WI38 (cell line): Measurements from ENCODE around the gene OSMR.

Experiments
- H3K4me3 ChIP-seq: 2 replicates; pipeline ENCODE4 v1.5.1; 2011; ENCODE audit warnings: low read depth, mild to moderate bottlenecking, control low read depth, low read length
- CTCF ChIP-seq: IDR thresholded peaks from 2 replicates; pipeline ENCODE4 v1.5.1; 2012; ENCODE audit warnings: low read depth, mild to moderate bottlenecking, control low read depth, low read length

Gene OSMR

GRCh38 chr5:38968665-38969064, 122.9 kb downstream of the OSMR start:
- TF ChIP-seq CTCF, result no peak
- H3K4me3 ChIP-seq, result no peak overlapping the region

- no peak overlapping the region for H3K4me3 ChIP-seq
- no peak for TF ChIP-seq CTCF
Measured at GRCh38 chr5:38978036-38978435, 132.2 kb downstream of the OSMR start.

DNA sequence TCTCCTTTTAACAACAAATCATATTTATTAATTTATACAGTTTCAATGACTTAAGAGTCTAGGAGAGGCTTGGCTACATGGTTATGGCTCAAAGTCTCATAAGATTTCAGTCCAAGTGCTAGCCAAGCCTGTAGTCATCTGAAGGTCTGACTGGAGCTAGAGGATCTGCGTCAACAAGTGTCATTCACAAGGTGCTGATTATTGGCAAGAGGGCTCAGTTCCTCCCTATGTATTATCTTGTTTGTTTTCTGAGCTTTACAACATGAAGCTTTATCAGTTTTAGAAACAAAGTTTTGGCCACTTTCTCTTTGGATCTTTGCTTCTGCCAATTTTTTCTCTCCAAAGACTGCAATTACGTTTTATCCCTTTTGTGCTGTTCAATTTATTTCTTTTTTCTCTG, 133.7 kb downstream of the OSMR start:
- no peak for TF ChIP-seq CTCF
- no peak overlapping the region for H3K4me3 ChIP-seq
